Adrenal gland (tissue), 12 donors: ENCODE data around the gene METTL25B. TPM values are rescaled to one million over a fixed set of nuclear protein-coding genes. Genes with fewer than 3 reads are reported as not detected.
A peak's percentile ranks its signal among the peaks of the same experiment; 100 is the strongest.

Source experiments
- DNase-seq, 7 donors: peaks; one replicate each; pipeline ENCODE4 v3.0.0-alpha.2; 2019 to 2020
- H3K27ac ChIP-seq, 5 donors: fragments of 200-600 bp; sonication (generic) in 4 of 5; 1 replicate in 3 of 5; 2 replicates in 2 of 5; pipeline versions ENCODE4 v1.5.1 to v1.8.0; 2016 to 2020; ENCODE audit warnings: mild to moderate bottlenecking in 1 of 5
- H3K27me3 ChIP-seq: fragments of 200-600 bp; 2 replicates; pipeline ENCODE4 v1.8.0; 2021
- H3K36me3 ChIP-seq, 2 donors: fragments of 200-600 bp; replicated peaks in 1 of 2; 1 replicate in 1 of 2; 2 replicates in 1 of 2; pipeline versions ENCODE4 v1.5.1 to v1.8.0; 2018 to 2022
- H3K4me1 ChIP-seq, 2 donors: fragments of 200-600 bp; replicated peaks in 1 of 2; 1 replicate in 1 of 2; 2 replicates in 1 of 2; pipeline versions ENCODE4 v1.5.1 to v1.8.0; 2018 to 2021
- H3K4me3 ChIP-seq, 4 donors: fragments of 200-600 bp; sonication (generic) in 3 of 4; one replicate each; pipeline ENCODE4 v1.5.1; 2016 to 2018
- H3K9me3 ChIP-seq, 3 donors: fragments of 200-600 bp; sonication (generic) in 1 of 3; replicated peaks in 1 of 3; 1 replicate in 2 of 3; 2 replicates in 1 of 3; pipeline versions ENCODE4 v1.5.1 to v1.8.0; 2016 to 2021
- POLR2A ChIP-seq, 2 donors: fragments of 450-650 bp; IDR thresholded peaks; one replicate each; pipeline ENCODE4 v1.6.1; 2017; ENCODE audit warnings: antibody characterized with exemption in 2 of 2, mild to moderate bottlenecking in 2 of 2, moderate library complexity in 1 of 2
- WGBS, 4 donors: extraction: QIAGEN DNeasy Blood & Tissue Kit in 2 of 4; methylation state at CpG; one replicate each; pipeline versions ENCODE4 v1.1.5 to v1.1.7; 2013 to 2017; 5-methylcytosine and 5-hydroxymethylcytosine counted together
- intact Hi-C, 2 donors: fragments of 100-400 bp; cut with DNase I; formaldehyde crosslinking; loops; one replicate each; pipeline versions ENCODE4 v1.14.1 to v1.15.0; 2022 to 2023
- polyA plus RNA-seq, 3 donors: library from polyadenylated mRNA; stranded (reverse); fragments of 200-250 nt in 2 of 3; fragments of 350-450 nt in 1 of 3; fragmentation: Illumina TruSeq in 1 of 3; extraction: RNeasy Lipid Tissue Mini Kit (QIAGEN cat#74804) in 1 of 3; gene quantifications; one replicate each; pipeline ENCODE4 v1.2.3, GENCODE V29; 2013 to 2014
- total RNA-seq, 9 donors: library from RNA; depleted of rRNA in 4 of 9; stranded (reverse); fragments of >200 nt in 4 of 9; fragments of 120-200 nt in 1 of 9; fragmentation: NEBNext Ultra II Directional in 1 of 9; extraction: Animal tissue kit (Norgen Biotek cat#: 25700) in 1 of 9; gene quantifications; one replicate each; pipeline versions ENCODE4 v1.1.0 to v1.2.4, GENCODE V29; 2013 to 2023
- TF ChIP-seq, protein P1 (sequence below), 6 experiments: fragments of 450-650 bp in 4 of 6; fragments of 200-600 bp in 2 of 6; sonication (generic) in 1 of 6; IDR thresholded peaks; 1 replicate in 5 of 6; 2 replicates in 1 of 6; pipeline versions ENCODE4 v1.5.1 to v1.8.0; 2016 to 2021; ENCODE audit warnings: antibody characterized with exemption in 6 of 6, mild to moderate bottlenecking in 2 of 6, moderate library complexity in 1 of 6
- donor health status: healthy with polysubstance abuse.
- donor health status: Bipolar disorder and iron deficiency.
- donor health status: DM: yes; HTN: yes; CAD: no.
- donor health status: DM: no; HTN: no; CAD: no.
- donor health status: DM: no; HTN: no; CAD: no.
- donor health status: DM: yes; HTN: yes; CAD: no.

METTL25B gene
- total and polyA plus RNA-seq, 12 donors = 17.4 to 140 (median 32.5) TPM

- TF ChIP-seq POLR2A (IDR thresholded peaks at IDR 0.05) = peak; percentile 23 to 40
- TF ChIP-seq, protein P1, sequence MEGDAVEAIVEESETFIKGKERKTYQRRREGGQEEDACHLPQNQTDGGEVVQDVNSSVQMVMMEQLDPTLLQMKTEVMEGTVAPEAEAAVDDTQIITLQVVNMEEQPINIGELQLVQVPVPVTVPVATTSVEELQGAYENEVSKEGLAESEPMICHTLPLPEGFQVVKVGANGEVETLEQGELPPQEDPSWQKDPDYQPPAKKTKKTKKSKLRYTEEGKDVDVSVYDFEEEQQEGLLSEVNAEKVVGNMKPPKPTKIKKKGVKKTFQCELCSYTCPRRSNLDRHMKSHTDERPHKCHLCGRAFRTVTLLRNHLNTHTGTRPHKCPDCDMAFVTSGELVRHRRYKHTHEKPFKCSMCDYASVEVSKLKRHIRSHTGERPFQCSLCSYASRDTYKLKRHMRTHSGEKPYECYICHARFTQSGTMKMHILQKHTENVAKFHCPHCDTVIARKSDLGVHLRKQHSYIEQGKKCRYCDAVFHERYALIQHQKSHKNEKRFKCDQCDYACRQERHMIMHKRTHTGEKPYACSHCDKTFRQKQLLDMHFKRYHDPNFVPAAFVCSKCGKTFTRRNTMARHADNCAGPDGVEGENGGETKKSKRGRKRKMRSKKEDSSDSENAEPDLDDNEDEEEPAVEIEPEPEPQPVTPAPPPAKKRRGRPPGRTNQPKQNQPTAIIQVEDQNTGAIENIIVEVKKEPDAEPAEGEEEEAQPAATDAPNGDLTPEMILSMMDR (IDR thresholded peaks at IDR 0.05) = peak in 1 of 6 experiments; percentile 13
Measured at GRCh38 chr1:156740741-156741480, 12.6 kb downstream of the METTL25B start, which contains the start of gene MRPL24. MRPL24 (minus strand) TSS chr1:156741088; CDS start chr1:156738704, 2,384 bp downstream.

DNA sequence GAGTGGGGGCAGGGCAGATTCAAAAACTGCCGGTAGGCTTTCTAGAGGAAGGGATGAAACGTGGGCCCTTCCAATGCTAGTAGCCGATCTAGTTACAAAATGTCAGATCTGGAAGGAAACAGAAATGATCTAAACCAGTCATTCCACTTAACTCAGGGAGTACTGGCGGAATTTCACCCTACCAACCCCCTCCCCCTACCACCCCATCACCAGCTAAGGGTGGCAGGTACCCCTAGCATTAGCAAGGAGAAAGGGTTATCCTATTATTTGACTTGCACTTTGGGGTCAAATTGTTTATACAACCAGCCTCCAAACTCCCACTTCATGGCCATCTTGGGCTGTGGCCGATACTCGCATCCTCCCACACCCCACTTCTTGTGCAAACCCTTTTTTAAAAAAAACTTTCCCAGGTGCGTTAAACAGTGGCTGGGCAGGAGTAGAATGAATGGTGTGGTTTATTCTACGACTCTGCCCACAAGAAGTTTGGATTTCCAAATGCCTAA lies 13.3 kb downstream of the METTL25B start:
- H3K36me3 ChIP-seq = peaks cover 0 to 34% of the 10 kb centered on the region in 2 donors
- no peak for DNase-seq

More at GRCh38 chr1:156740741-156741480, 12.6 kb downstream of the METTL25B start, which contains the start of gene MRPL24:
- no peaks in the 10 kb centered on the region for H3K27me3 ChIP-seq
- peaks cover 5 to 18% of the 10 kb centered on the region in 2 donors for H3K4me1 ChIP-seq
- WGBS, 4 donors = 0% methylated on average over 21 to 38 of the region's 38 CpGs
- H3K9me3 ChIP-seq = no peaks in the 10 kb centered on the region
- H3K27ac ChIP-seq = peak within 1 kb of the TSS in 4 of 5 donors; percentile 72 to 88 (median 84)
- H3K4me3 ChIP-seq = peak within 1 kb of the TSS in 3 of 4 donors; percentile 49 to 65 (median 65)
- H3K36me3 ChIP-seq = peaks cover 0 to 34% of the 10 kb centered on the region in 2 donors
- intact Hi-C loops = no loop called here
- peak; percentile 97 to 100 (median 99) for DNase-seq

GRCh38 chr1:156742017-156742416 lies 13.7 kb downstream of the METTL25B start:
- Histone ChIP-seq H3K27ac (peak overlapping the region in 1 of 5 donors; percentile 88), H3K36me3 (peaks cover 0 to 32% of the 10 kb centered on the region in 2 donors)
- intact Hi-C loops = no loop called here

More for the DNA sequence above, 13.3 kb downstream of the METTL25B start:
- no peaks in the 10 kb centered on the region for H3K9me3 ChIP-seq
- WGBS, 4 donors = 47 to 59% (median 54%) methylated on average over 8 of the region's 8 CpGs
- H3K4me1 ChIP-seq = peaks cover 12 to 24% of the 10 kb centered on the region in 2 donors
- intact Hi-C loops = no loop called here
- peak overlapping the region in 4 of 5 donors; percentile 72 to 88 (median 84) for H3K27ac ChIP-seq
- H3K27me3 ChIP-seq = no peaks in the 10 kb centered on the region
- TF ChIP-seq, protein P1 (IDR thresholded peaks at IDR 0.05) = no peak
- TF ChIP-seq POLR2A (IDR thresholded peaks at IDR 0.05) = no peak
- peak overlapping the region in 1 of 4 donors; percentile 19 for H3K4me3 ChIP-seq

DNA sequence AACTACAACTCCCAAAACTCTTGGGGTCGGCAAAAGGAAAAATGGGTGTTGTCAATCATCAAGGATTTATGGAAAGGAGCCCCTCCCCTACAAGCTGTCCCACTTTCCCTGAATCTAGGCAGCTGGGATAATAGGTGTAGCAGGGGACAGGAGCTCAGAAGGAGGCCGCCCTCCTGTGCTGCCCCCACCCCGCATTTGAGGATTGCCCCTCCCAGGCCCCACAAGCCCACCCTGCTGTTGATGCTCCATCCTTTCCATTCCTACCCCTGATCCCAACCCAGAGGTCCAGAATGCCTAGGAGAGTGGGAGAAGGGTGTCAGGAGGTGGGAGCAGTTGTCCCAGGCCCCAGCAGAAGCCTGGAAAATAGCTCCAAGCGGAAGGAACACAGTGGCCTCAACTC lies 14.5 kb downstream of the METTL25B start:
- Histone ChIP-seq H3K27me3 (no peaks in the 10 kb centered on the region), H3K27ac (no peak overlapping the region), H3K4me1 (peaks cover 21 to 34% of the 10 kb centered on the region in 2 donors), H3K4me3 (no peak overlapping the region), H3K9me3 (no peaks in the 10 kb centered on the region), H3K36me3 (peaks cover 0 to 24% of the 10 kb centered on the region in 2 donors)
- DNase-seq = no peak
- no peak for TF ChIP-seq POLR2A (IDR thresholded peaks at IDR 0.05)
- TF ChIP-seq, protein P1 (IDR thresholded peaks at IDR 0.05) = no peak
- intact Hi-C loops = no loop called here
- WGBS, 4 donors = 88 to 96% (median 95%) methylated on average over 4 of the region's 4 CpGs

More at GRCh38 chr1:156742017-156742416, 13.7 kb downstream of the METTL25B start:
- Histone ChIP-seq H3K4me1 (peaks cover 15 to 27% of the 10 kb centered on the region in 2 donors), H3K9me3 (no peaks in the 10 kb centered on the region), H3K4me3 (no peak overlapping the region), H3K27me3 (no peaks in the 10 kb centered on the region)
- no peak for DNase-seq
- TF ChIP-seq, protein P1 (IDR thresholded peaks at IDR 0.05) = no peak
- no peak for TF ChIP-seq POLR2A (IDR thresholded peaks at IDR 0.05)
- WGBS, 4 donors = 75 to 84% (median 77%) methylated on average over 3 of the region's 3 CpGs
